ENCODE results near the gene CALML3.

The CALML3 gene

GRCh38 chr10:5508161-5508604 lies 16.6 kb upstream of the CALML3 start:
- no peak for DNase-seq

- no peak for DNase-seq
These were observed 16.0 kb upstream of the CALML3 start for GRCh38 chr10:5508786-5509185.

- DNase-seq = no peak
These were observed 15.5 kb upstream of the CALML3 start for GRCh38 chr10:5509236-5509635.

GRCh38 chr10:5509691-5510090 lies 15.1 kb upstream of the CALML3 start:
- no peak for DNase-seq

GRCh38 chr10:5510281-5511072 lies 14.3 kb upstream of the CALML3 start:
- no peak for DNase-seq

GRCh38 chr10:5511231-5511884 lies 13.4 kb upstream of the CALML3 start:
- DNase-seq = no peak

- no peak for DNase-seq
These were observed 12.9 kb upstream of the CALML3 start for GRCh38 chr10:5511885-5512280.

GRCh38 chr10:5512331-5512730 lies 12.4 kb upstream of the CALML3 start:
- no peak for DNase-seq

GRCh38 chr10:5512881-5513612 lies 11.7 kb upstream of the CALML3 start:
- DNase-seq = no peak

- DNase-seq = no peak
These were observed 10.4 kb upstream of the CALML3 start for GRCh38 chr10:5514226-5514850.

GRCh38 chr10:5515948-5516761 lies 8.6 kb upstream of the CALML3 start:
- no peak for DNase-seq

GRCh38 chr10:5517546-5517945 lies 7.2 kb upstream of the CALML3 start:
- no peak for DNase-seq

GRCh38 chr10:5518143-5518542 lies 6.6 kb upstream of the CALML3 start:
- DNase-seq = no peak

- DNase-seq = no peak
These were observed 5.7 kb upstream of the CALML3 start for GRCh38 chr10:5519054-5519453.

- DNase-seq = no peak
These were observed 1.7 kb upstream of the CALML3 start for GRCh38 chr10:5522913-5523560.

GRCh38 chr10:5523796-5524574 lies 776 bp upstream of the CALML3 start:
- DNase-seq = no peak

- DNase-seq = no peak
These were observed 990 bp downstream of the CALML3 start for GRCh38 chr10:5525561-5526341.

- DNase-seq = no peak
These were observed 2.0 kb downstream of the CALML3 start for GRCh38 chr10:5526691-5527331.

- no peak for DNase-seq
These were observed 2.8 kb downstream of the CALML3 start for GRCh38 chr10:5527332-5528200.
